Inflammatory macrophage treated with lipopolysaccharide for 4 hours (primary cell): ENCODE data around the gene COL5A1.

ENCODE experiments used
- DNase-seq: peaks from one replicate; pipeline ENCODE4 v3.0.0-alpha.2; 2020

COL5A1 gene

GRCh38 chr9:134796882-134797281 lies 155.3 kb downstream of the COL5A1 start:
- no peak for DNase-seq

DNA sequence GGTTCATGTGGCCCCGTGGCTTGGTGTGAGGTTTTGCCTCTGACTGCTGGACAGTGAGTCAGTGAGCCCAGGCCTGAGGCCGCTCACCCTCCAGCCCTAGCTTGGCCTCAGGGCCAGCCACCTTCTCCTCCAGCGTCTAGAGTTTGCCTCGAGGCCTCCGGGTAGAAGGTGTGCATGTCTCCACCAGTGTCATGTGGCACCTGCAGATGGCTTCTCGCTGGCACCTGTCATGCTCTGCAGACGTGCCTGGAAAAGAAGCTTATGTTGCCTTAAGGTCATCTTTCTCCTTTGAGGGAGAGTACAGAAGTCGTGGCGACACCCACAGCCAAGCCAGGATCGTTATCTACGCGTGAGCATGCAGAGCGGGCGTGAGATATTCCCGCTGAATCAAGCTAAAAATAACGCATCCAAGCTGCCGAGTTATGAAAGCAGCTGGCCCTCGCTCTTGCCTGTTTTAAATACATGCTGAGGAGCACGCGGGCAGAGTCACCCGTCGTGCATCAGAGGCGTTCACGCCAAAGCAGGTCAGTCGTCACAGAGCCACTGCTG lies 159.3 kb downstream of the COL5A1 start:
- no peak for DNase-seq

- DNase-seq, result no peak
Observed at GRCh38 chr9:134802216-134802795, 160.7 kb downstream of the COL5A1 start.

DNA sequence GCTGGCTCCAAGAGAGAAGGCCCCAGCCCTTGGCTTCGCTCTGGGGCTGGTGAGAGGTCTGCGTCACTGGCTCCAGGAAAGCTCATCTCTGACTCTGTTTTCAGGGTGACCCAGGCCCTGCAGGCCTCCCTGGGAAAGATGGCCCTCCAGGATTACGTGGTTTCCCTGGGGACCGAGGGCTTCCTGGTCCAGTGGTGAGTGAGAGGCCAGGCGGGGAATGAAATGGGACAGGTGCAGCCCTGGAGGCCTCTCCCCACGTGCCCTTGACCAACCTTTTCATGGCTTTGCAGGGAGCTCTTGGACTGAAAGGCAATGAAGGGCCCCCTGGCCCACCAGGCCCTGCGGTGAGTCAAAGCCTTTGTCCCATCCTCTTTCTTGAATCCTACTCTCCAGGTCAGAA lies 163.3 kb downstream of the COL5A1 start:
- no peak for DNase-seq

DNA sequence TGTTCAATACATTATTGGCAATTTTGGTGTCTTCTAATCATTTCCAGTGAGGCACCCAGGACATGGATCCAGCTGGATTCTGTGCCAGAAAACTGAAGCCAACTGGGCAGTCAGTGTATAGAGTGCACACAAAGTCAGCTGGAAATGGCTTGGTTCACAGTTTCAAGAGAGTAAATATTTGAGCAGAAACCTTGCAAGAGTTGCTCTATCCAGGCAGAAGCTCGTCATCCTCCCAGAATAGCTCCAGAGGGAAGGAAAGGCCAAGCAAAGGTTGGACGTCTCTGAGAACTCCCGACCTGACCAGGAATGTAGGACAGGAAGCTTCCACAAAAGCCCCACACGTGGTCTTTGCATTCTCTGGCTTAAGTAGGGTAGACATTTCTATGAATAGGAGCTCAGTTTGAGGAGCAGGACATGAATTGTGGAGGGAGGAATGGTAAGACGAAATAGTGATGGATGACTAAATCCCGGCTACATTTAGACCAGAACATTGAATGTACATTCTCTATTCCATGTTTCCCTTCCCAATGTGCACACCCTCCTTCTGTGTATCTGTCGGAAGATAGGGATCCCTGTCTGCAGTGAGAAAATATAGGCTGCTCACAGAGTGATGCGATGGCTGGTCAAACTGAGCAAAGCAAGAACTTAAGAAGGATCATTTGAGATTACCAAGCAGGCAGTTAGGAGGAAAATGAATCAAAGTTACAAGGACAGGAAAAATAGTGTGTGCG lies 166.3 kb downstream of the COL5A1 start:
- no peak for DNase-seq

GRCh38 chr9:134808447-134808792 lies 166.8 kb downstream of the COL5A1 start:
- DNase-seq, result no peak

GRCh38 chr9:134809292-134809691 lies 167.7 kb downstream of the COL5A1 start:
- no peak for DNase-seq

DNA sequence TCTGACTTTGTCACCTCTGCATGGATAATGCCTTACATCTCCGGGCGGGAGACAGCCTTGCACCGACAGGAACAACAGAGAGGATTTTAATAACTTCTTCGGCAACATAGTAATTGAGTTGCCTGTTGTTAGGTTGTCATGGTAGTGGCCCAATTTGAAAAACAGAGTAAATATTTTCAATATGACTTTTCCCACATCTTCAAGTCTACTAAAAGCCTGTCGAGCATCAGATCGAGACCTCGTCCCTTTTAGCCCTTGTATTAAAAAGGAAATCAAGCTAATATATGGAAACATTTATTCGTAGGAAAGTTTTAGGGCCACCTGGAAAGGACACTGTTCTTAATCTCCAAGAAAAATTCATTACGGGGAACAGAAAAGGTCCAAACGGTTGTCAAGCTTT lies 168.2 kb downstream of the COL5A1 start:
- DNase-seq, result no peak

- no peak for DNase-seq
Observed at GRCh38 chr9:134811079-134811672, 169.6 kb downstream of the COL5A1 start.

DNA sequence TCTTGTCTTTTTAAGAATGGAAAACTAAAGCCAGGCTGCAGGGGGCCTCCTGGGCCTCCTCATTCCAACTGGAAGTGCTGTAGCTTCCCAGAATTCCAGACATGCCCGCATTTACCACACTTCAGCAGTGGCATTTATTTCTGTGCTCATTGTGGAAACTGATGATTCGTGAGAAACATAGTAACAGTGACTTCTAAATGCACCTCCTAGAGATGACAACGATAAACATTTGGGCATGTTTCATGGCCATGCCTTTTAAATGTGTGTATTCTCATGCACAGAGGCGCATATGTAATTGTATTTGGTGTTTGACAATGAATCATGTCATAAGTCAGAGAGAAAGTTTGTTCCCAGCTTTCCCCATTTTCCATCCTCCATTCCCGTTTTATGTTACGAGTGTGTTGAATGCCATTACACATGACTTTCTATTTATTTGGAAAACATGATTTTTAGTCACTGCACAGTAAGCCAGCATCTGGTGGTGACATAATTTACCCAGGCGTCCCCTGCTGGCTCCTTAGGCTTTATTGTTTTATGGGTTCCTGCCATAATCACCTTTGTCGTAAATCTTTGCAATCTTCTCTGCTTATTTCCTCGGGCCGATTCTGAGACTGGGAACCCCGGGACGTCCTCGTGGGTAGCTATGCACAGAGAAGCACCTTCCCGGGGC lies 170.2 kb downstream of the COL5A1 start:
- DNase-seq, result no peak

GRCh38 chr9:134812343-134812673 lies 170.7 kb downstream of the COL5A1 start:
- DNase-seq, result no peak

DNA sequence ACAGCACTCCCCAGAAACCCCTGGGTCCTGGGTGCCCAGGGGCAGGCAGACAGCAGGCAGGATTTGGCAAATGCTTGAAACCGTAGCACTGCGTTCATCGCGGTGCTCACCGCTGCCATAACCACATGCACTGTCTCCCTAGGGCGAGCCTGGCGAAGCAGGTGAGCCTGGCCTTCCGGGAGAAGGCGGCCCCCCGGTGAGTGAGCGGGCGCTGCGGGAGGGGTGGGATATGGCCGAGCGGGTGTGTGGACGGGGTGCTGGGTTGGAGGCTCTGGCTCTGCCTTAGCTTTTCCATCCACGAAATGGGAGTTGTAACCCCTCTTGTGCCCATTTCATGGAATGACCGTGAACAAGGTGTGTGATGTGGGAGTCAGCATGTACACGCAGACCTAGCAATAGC lies 172.2 kb downstream of the COL5A1 start:
- no peak for DNase-seq

- DNase-seq, result no peak
Observed at GRCh38 chr9:134814598-134815215, 173.1 kb downstream of the COL5A1 start.

DNA sequence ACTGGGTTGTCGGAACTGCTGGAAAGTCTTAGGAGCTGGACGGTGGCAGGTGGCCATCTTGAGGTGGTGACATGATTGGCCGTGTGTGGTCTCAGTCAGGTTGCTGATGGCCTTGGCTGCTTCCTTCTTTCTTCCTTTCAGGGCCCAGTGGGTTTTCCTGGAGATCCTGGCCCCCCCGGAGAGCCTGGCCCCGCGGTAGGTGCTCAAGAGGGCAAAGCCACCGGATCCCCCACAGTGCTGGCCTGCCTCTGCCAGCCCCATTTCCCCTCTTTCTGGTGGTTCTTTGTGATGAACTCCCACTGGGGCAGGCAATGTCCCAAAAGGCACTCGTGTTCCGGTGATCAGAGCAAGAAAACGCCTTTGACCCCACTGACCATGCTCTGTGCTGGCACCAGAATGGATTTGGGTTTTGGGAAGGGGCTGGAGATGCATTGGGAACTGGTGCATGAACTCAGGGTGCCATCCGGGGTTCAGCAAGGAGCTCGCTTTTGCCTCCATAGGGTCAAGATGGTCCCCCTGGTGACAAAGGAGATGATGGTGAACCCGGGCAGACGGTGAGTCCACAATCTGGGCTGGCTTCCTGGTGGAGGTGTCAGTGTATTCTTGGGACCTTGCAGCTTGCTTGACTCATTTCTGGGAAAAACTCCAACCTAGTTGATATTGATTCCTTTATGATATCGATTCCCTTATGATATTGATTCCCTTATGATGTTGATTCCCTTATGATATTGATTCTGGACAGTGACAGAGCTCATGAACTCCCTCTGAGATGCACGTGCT lies 174.0 kb downstream of the COL5A1 start:
- DNase-seq, result no peak

DNA sequence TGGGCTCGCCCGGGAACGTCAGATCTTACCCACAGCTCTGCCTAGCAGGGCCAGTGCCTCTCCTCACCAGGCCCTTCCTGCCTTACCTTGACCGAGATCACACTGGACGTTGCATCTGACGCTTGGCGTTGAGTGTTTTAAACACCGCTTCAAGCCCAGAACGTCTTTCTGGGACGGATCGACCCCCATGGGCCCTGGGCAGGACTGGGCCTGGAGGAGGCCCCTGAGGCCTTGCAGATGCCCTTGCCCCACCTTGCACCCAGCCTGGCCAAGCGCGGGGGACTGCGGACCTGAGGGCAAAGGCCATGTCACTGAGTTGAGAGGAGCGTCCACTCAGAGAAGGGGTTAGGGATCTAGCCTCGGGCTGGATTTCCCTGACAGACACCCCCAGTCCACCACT lies 174.7 kb downstream of the COL5A1 start:
- DNase-seq, result no peak

GRCh38 chr9:134818000-134818568 lies 176.5 kb downstream of the COL5A1 start:
- no peak for DNase-seq

DNA sequence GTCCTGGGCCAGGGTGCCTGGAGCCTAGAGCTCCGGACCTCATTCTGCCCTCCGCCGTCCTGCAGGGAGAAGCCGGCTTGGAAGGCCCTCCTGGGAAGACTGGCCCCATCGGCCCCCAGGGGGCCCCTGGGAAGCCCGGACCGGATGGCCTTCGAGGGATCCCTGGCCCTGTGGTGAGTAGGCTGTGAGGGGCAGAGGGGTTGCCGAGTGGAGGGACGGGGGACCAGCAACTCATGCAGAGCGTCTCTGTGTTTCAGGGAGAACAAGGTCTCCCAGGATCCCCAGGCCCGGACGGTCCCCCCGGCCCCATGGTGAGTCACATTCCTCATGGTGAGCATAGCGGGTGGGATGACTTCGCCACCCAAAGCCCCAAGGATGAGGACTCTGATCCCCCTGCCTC lies 177.0 kb downstream of the COL5A1 start:
- no peak for DNase-seq

DNA sequence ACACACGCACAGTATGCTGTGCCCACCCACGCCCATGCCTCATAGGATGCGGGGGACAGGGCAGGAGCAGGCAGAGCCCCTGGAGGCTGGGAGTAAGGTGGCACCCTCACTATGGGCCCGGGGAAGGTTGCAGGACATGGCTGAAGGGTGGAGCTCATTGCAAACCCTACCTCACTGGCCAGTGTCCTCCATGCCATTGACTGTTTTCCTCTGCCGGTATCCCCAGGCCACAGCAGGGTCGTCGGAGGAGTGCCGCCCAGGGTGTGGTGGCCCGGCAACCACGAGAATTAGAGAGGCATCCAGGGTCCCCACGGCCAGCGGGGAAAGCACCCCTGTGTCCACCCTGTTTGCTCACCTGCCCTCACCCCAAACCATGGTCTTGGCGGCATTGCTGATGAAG lies 179.3 kb downstream of the COL5A1 start:
- DNase-seq, result no peak

- DNase-seq, result no peak
Observed at GRCh38 chr9:134822541-134822940, 180.9 kb downstream of the COL5A1 start.

- DNase-seq, result no peak
Observed at GRCh38 chr9:134823623-134824022, 182.0 kb downstream of the COL5A1 start.

DNA sequence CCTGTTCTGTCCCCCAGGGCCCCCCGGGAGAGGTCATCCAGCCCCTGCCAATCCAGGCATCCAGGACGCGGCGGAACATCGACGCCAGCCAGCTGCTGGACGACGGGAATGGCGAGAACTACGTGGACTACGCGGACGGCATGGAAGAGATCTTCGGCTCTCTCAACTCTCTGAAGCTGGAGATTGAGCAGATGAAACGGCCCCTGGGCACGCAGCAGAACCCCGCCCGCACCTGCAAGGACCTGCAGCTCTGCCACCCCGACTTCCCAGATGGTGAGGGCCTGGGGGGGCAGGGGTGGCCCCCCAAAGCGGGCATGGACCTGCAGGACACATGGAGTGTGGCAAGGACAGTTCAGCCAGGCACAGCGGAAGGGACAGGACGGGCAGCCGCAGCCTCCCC lies 183.0 kb downstream of the COL5A1 start:
- DNase-seq, result no peak

DNA sequence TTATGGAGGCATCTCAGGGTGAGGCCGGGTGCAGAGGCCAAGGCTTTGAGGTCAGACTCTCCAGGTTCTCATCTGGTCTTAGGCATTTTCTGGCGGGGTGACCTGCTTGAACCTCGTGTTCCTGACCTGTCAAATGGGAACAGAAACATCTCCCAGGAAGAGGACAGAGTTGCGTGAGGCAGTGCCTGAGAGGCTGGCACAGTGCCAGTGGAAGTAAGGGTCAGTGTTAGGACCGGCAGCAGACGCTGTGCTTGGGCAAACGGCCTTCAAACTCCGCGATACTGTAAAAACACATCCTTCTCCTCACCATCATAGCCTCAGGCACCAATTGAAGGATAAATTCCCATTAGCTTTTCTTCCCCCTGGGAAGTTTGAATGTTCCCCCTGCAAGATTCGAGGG lies 183.4 kb downstream of the COL5A1 start:
- DNase-seq, result no peak
